Jurkat, Clone E6-1 (cell line): ENCODE results near the gene PTPRN2.
"Not testable (repeated sequence)": the region's sequence is repeated elsewhere in the genome, so short reads cannot be mapped to it uniquely, and the experiment has no call there.

ENCODE experiments used
- DNase-seq: peaks from one replicate; pipeline ENCODE4 v3.0.0-alpha.2; 2011; ENCODE audit warnings: low read depth, low spot score
- H3K4me3 ChIP-seq: 2 replicates; pipeline ENCODE4 v1.5.1; 2011; ENCODE audit warnings: mild to moderate bottlenecking, low read length, control low read depth, moderate library complexity

PTPRN2 gene

GRCh38 chr7:158253670-158254045 is 334.0 kb downstream of the PTPRN2 start:
- not testable (repeated sequence) for DNase-seq, H3K4me3 ChIP-seq

GRCh38 chr7:158252837-158253669 is 334.6 kb downstream of the PTPRN2 start:
- H3K4me3 ChIP-seq = no peak overlapping the region
- no peak for DNase-seq

- DNase-seq = no peak
These were observed 335.4 kb downstream of the PTPRN2 start for GRCh38 chr7:158252081-158252836.

GRCh38 chr7:158251061-158251965 is 336.3 kb downstream of the PTPRN2 start:
- no peak overlapping the region for H3K4me3 ChIP-seq
- DNase-seq = no peak

More at GRCh38 chr7:158252081-158252836, 335.4 kb downstream of the PTPRN2 start:
- H3K4me3 ChIP-seq = no peak overlapping the region

GRCh38 chr7:158249692-158250091 is 337.9 kb downstream of the PTPRN2 start:
- H3K4me3 ChIP-seq = no peak overlapping the region
- no peak for DNase-seq

GRCh38 chr7:158248816-158249215 is 338.8 kb downstream of the PTPRN2 start:
- H3K4me3 ChIP-seq = no peak overlapping the region
- no peak for DNase-seq

GRCh38 chr7:158247758-158248487 is 339.7 kb downstream of the PTPRN2 start:
- H3K4me3 ChIP-seq = no peak overlapping the region
- no peak for DNase-seq

- no peak overlapping the region for H3K4me3 ChIP-seq
- no peak for DNase-seq
These were observed 340.5 kb downstream of the PTPRN2 start for GRCh38 chr7:158246960-158247673.

GRCh38 chr7:158246272-158246959 is 341.2 kb downstream of the PTPRN2 start:
- no peak for DNase-seq
- H3K4me3 ChIP-seq = no peak overlapping the region

GRCh38 chr7:158245724-158246041 is 341.9 kb downstream of the PTPRN2 start:
- DNase-seq = no peak
- H3K4me3 ChIP-seq = no peak overlapping the region

GRCh38 chr7:158244873-158245723 is 342.5 kb downstream of the PTPRN2 start:
- no peak overlapping the region for H3K4me3 ChIP-seq
- DNase-seq = no peak

GRCh38 chr7:158244430-158244829 is 343.2 kb downstream of the PTPRN2 start:
- H3K4me3 ChIP-seq = no peak overlapping the region
- DNase-seq = no peak

GRCh38 chr7:158241919-158242318 is 345.7 kb downstream of the PTPRN2 start:
- H3K4me3 ChIP-seq = no peak overlapping the region
- DNase-seq = no peak

GRCh38 chr7:158240801-158241200 is 346.8 kb downstream of the PTPRN2 start:
- no peak overlapping the region for H3K4me3 ChIP-seq
- DNase-seq = no peak

GRCh38 chr7:158239290-158239981 is 348.2 kb downstream of the PTPRN2 start:
- DNase-seq = no peak
- H3K4me3 ChIP-seq = no peak overlapping the region

- DNase-seq = no peak
- no peak overlapping the region for H3K4me3 ChIP-seq
These were observed 348.9 kb downstream of the PTPRN2 start for GRCh38 chr7:158238616-158239289.
